ENCODE results near the gene PHF2.
A peak's percentile ranks its signal among the peaks of the same experiment; 100 is the strongest.

PHF2 gene

DNA sequence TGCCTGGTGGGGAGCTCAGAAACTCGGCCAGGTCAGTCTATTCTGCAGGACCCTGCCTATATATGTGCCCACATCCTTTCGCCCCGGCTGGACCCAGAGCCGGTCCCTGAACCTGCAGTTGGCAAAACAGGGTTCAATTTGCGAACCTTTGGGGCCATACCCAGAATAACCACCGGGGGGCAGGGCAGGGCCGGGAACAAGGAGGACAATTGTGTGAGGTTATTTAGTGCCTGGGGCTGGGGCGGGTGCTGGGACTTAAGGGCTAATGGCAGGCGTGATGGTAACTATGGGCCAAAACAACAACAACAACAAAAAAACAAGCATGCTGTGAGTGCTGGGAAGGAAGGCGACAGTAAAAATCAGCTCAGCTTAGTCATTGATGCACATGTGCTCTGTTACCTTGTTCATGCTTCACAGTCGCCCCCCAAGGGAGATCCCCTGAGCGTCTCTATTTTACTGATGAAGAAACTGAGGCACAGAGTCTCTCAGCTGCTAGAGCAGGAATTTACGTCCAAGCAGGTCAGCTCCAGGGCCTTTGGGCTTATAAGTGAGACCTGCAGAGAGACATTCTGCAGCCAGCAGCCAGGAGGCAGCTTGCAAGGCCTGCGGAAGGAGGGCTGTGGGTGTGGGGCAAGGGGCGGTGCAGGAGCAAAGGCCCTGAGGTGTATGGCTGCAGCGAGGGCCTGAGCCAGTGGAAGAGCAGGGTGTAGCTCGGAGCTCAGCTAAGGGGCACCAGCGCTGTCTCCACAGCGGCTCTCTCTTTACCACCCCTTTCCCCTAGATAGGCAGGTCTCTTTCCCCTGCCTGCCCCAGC lies 106.0 kb downstream of the PHF2 start:
- DNase-seq = peak; percentile 43

GRCh38 chr9:93683331-93684134 lies 107.1 kb downstream of the PHF2 start:
- DNase-seq = no peak

DNA sequence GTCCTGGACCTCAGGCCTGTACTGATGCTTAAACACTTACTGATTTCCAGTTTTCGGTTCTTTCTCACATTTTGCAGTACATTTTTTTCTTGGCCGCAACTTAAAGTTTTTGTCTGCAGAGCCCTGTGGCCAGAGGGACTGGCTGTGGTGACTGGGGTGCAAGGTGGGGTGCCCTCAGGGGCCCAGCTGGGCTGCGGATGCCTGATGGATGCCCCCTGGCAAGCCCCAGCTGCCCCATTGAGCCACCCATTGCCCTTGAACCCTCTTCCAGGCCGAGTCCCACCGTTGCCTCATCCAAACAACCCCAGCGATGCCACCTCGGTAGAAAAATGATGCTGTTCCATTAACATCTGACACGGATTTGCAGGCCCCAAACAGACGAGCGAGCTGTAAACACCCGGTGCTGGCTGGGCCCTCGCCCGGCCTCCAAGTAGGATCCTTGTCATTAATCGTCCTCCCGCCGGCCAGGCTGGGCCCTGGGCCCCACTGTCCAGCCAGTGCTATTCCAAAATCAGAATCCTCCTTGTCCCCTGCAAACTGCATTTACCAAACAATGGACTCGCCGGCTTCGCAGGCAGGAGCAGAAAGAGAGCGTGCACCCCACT lies 107.9 kb downstream of the PHF2 start:
- DNase-seq = no peak

- DNase-seq = no peak
These were observed 108.6 kb downstream of the PHF2 start for GRCh38 chr9:93684806-93685543.

DNA sequence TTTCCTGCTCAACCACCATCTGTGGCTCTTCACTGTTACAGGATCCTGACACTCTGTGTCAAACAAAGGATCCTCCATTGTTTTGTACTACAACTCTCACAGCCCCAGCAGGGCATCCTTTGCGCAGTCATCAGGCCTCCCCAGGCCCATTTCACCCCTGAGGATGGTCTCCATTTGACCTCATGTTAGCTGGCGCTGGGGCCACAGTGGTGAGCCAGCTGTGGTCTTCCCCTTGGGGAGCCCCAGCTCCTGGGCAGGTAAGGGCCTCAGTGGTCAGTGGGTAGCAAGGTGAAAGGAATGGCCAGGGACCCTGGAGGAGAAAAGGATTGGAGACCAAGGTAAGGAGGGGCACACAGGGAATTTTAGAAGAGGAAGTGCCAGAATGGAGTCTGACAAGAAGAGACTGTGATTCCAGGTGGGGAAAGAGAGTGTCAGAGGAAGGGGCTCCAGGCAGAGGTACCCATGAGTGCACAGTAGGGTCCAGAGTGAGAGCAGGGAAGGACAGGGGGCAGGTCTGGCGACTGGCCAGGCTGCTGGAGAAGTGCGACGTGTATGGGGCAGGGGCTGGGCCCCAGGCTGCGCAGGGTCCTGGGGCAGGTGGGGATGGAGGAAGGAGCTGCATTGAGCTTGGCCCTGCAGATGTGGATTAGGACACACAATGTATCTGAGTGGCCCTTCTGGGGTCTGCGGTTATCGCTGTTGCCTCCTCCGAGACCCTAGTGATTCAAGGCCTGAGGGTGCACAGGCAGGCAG lies 109.9 kb downstream of the PHF2 start:
- DNase-seq = no peak

DNA sequence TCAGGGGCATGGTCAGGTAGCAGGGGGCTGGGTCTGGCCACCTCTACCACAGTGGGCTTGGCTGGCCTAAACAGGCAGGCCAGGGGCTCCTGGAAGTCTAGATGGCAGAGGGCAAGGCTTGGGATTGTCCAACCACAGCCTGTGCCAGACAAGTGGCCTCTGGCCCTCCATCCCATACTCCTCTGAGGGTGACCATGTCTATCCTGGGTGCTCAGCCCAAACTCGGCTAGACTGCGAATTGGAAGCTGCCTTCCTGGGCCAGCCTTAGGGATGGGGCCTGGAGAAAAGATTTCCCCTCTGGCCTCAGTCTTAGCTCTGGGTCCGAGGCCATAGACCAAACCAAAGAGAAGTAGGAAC lies 110.5 kb downstream of the PHF2 start:
- no peak for DNase-seq

GRCh38 chr9:93690618-93691017 lies 114.2 kb downstream of the PHF2 start:
- no peak for DNase-seq

DNA sequence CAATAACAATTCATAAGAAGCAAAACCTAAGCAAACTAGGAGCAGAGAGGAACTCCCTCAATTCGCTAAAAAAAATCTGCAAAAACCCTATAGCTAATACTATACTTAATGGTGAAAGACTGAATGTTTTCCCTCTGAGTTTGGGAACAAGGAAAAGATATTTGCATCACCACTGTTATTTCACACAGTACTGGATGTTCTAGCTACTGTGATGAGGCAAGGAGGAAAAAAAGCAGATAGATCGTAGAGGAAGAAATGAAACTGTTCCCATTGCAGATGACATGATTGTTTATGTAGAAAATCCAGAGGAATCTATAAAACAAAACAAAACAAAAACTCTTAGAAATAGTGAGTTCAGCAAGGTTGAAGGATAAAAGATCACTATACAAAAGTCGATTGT lies 116.7 kb downstream of the PHF2 start:
- DNase-seq = no peak

GRCh38 chr9:93697352-93698139 lies 121.2 kb downstream of the PHF2 start:
- peak; percentile 93 for DNase-seq

DNA sequence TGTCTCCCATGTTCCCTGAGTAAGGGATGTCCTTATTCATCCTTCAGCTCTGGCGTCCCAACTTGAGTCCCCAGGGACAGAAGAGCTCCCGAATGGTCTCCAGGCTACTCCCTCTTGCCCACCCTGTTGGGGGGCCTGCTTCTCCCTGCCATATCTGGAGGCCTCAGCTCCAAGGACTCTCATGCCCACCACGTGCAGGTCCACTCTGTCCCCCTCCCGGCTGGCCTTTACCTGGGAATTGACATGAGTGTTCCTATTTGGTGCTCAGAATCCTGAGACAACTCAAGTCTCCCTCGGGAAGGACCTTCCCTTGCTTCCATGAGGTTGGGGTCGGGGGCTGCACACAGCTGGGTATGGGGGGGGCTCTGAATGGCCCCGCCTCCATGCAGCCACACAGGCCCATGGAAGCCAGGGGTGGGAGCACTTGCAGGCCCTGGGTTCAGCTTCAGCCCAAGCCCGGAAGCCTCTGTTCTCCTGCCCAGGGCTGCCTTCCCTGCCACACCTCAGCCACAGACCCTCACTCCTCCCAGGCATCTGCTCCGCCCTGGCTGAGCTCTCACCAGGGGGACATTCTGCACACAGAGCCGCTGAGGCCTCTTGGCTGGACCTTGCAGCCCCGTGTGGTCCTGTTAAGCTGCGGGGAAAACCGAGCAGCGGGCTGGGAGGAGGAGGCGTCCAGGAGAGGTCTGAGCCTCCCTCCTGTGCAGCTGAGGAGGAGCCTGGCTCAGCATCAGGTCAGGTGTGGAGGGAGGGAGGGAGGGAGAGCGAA lies 121.9 kb downstream of the PHF2 start:
- no peak for DNase-seq

DNA sequence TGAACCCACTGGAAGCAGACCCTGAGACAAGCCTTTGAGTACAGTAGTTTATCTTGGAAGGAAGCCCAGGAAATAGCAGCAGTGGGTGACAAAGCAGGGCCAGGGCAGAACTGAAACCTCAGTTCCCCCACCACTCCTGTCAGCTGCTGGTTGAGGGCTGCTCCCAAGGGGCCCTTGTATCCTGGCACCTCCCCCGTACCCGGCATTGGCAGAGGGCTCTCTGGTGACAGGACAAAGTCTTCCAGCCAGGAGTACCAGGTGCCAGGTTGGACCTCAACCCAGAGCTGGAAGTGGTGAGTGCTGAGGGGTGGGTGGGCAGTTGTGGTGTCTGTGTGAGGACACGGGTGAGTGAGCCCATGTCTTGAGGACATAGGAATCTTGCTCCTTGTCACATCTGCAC lies 123.3 kb downstream of the PHF2 start:
- DNase-seq = peak; percentile 69

- DNase-seq = no peak
These were observed 125.3 kb downstream of the PHF2 start for GRCh38 chr9:93701494-93702218.

- no peak for DNase-seq
These were observed 125.9 kb downstream of the PHF2 start for GRCh38 chr9:93702261-93702660.

- no peak for DNase-seq
These were observed 132.1 kb downstream of the PHF2 start for GRCh38 chr9:93708289-93708986.

- no peak for DNase-seq
These were observed 132.6 kb downstream of the PHF2 start for GRCh38 chr9:93708987-93709302.

DNA sequence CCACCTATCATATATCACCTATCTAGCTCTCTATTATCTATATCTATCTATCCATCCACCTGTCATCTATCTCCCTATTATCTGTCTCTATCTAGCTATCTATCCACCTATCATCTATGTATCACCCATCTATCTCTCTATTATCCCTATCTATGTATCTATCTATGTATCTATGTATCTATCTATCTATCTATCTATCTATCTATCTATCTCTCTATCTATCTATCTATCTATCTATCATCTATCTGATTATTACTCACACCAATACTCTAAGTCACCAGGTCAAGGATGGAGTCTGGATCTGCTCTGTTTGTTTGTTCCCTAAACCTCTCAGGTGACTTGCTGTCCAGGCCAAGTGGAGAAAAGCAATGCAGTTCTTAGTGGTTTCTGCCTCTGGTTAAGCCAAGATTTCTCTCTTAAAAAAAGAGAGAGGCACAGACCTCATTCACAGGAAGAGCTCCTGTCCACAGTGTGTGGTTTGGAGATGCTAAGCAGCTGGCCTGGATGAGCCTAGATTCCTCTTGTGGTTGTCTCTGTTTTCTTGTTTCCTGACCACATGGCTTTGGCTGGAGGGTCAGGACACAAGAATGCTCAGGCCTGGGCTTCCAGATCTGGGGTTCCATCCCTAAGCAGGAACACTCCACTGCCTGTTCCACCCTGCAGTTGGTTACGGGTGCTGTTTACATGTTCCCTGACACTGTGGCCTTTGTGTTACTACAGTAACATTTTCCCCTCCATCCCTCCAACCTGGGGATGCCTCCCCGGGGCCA lies 133.4 kb downstream of the PHF2 start:
- no peak for DNase-seq

DNA sequence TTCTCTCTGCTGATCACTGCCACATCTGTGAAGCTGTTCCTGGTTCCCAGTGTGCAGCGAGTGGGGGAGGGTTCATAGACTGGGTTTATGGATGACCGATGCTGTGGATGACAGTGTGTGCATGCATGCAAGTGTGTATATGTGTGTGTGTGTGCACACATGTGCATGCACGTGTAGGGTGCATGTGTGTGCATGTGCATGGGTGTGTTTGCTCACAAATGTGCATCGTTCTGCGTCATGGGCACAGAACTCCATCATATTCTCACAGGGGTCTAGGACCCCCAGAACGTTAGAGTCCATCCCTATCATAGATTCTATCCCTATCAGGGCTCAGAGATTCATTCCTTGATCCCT lies 134.0 kb downstream of the PHF2 start:
- DNase-seq = no peak

GRCh38 chr9:93711002-93711401 lies 134.6 kb downstream of the PHF2 start:
- DNase-seq = no peak

GRCh38 chr9:93712896-93713295 lies 136.5 kb downstream of the PHF2 start:
- DNase-seq = no peak
